ENCODE measurements around the gene SCFD2.

- TF ChIP-seq CTCF (conservative IDR thresholded peaks at IDR 0.05; ENCODE audit: low read depth, low read length) (no peak), EZH2 (IDR thresholded peaks at IDR 0.05; ENCODE audit: borderline replicate concordance, low read depth, low read length, poor library complexity, severe bottlenecking) (no peak)
These were observed 176.8 kb downstream of the SCFD2 start for GRCh38 chr4:53189011-53189410.

Measured in A673 (cell line).